HFF-Myc (cell line): ENCODE data around the gene ZIC5.

ENCODE experiments used
- DNase-seq: peaks from one replicate; pipeline ENCODE4 v3.0.0-alpha.2; 2011; ENCODE audit warnings: low read depth; ENCODE audit errors: extremely low read depth
- H3K4me3 ChIP-seq: replicated peaks from 2 replicates; pipeline ENCODE4 v1.5.1; 2011; ENCODE audit warnings: low read depth, mild to moderate bottlenecking, control low read depth, low read length
- CTCF ChIP-seq: IDR thresholded peaks from 2 replicates; pipeline ENCODE4 v1.5.1; 2012; ENCODE audit warnings: mild to moderate bottlenecking, low read depth, low read length, control low read depth; ENCODE audit errors: missing control alignments

The ZIC5 gene

DNA sequence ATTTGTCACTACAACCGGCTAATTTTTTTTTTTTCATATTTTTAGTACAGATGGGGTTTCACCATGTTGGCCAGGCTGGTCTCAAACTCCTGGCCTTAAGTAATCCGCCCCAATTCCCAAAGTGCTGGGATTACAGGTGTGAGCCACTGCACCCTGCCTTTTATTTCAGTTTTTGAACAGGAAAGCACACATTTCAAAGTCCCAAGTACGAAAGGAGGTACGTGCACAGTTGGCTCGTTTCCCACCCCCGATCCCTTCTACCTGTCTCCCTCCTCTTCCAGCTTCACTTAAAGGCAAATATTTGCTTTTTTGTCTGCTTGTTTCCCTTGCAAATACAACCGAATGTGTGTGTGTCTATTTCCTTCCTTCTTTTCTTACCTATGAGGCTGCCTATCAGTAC, 30.5 kb downstream of the ZIC5 start:
- DNase-seq, result no peak
- no peak for TF ChIP-seq CTCF
- H3K4me3 ChIP-seq, result no peak overlapping the region

DNA sequence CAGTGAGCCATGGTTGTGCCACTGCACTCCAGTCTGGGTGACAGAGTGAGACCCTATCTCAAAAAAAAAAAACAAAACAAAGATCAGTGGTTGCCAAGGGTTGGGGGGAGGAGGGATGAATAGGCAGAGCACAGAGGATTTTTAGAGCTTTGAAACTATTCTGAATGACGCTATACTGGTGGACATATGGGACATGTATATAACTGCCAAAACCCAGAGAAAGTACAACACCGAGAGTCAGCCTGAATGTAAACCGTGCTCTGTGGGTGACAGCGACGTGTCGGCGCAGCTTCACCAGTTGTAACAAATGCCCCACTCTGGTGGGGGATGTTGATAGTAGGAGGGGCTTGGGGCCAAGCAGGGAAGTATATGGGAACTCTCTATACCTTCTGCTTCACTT, 32.9 kb downstream of the ZIC5 start:
- H3K4me3 ChIP-seq, result no peak overlapping the region
- no peak for DNase-seq
- no peak for TF ChIP-seq CTCF

DNA sequence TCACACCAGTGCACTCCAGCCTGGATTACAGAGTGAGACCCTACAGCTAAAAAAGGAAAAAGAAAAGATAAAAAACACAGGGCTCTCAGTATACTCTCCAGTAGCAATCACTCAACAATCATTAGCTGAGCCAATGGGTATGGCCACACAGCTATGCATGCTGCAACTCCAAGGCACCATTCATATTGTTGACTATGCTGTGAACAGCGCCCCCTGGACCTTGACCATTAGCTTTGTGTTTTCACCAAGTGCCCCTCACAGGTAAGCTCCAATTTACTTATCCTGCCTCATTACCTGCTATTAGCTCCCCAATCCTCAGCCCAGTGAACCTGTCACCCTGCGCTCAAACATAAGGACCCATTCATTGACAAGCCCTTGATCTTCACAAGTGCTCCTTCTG, 35.8 kb downstream of the ZIC5 start:
- H3K4me3 ChIP-seq, result no peak overlapping the region
- no peak for DNase-seq
- no peak for TF ChIP-seq CTCF

DNA sequence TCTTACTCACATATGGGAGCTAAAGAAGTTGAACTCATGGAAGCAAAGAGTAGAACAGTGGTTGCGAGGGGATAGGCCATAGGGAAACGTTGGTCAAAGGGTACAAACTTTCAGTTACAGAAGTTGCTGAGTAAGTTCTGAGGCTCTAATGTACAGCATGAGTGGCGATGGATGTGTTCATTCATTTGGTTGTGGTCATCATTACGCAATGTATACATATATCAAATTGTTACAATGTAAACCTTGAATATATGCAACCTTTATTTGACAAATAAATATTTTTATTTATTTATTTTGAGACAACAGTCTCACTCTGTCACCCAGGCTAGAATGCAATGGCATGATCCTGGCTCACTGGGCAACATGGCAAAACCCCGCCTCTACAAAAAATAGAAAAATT, 38.7 kb downstream of the ZIC5 start:
- DNase-seq, result no peak
- TF ChIP-seq CTCF, result no peak
- H3K4me3 ChIP-seq, result no peak overlapping the region

GRCh38 chr13:99930925-99931324, 40.6 kb downstream of the ZIC5 start:
- H3K4me3 ChIP-seq, result no peak overlapping the region
- no peak for TF ChIP-seq CTCF
- no peak for DNase-seq

GRCh38 chr13:99929866-99930265, 41.7 kb downstream of the ZIC5 start:
- no peak overlapping the region for H3K4me3 ChIP-seq
- no peak for DNase-seq
- TF ChIP-seq CTCF, result no peak

- DNase-seq, result no peak
- no peak overlapping the region for H3K4me3 ChIP-seq
- no peak for TF ChIP-seq CTCF
These were observed 45.4 kb downstream of the ZIC5 start for GRCh38 chr13:99926014-99926731.
